Measurements from ENCODE around the gene CLNS1A.
"Not testable (repeated sequence)": the region's sequence is repeated elsewhere in the genome, so short reads cannot be mapped to it uniquely, and the experiment has no call there.

CLNS1A gene

GRCh38 chr11:77617892-77618291 is 19.7 kb downstream of the CLNS1A start:
- no peak for DNase-seq

- DNase-seq, result no peak
Observed at GRCh38 chr11:77611921-77612320, 25.7 kb downstream of the CLNS1A start.

- no peak for DNase-seq
Observed at GRCh38 chr11:77609234-77609633, 28.4 kb downstream of the CLNS1A start.

- DNase-seq, result no peak
Observed at GRCh38 chr11:77604281-77604680, 33.3 kb downstream of the CLNS1A start.

- no peak for DNase-seq
Observed at GRCh38 chr11:77602381-77603088, 35.1 kb downstream of the CLNS1A start.

- DNase-seq, result no peak
Observed at GRCh38 chr11:77598195-77598594, 39.4 kb downstream of the CLNS1A start.

GRCh38 chr11:77596626-77597025 is 41.0 kb downstream of the CLNS1A start:
- no peak for DNase-seq

GRCh38 chr11:77593883-77594282 is 43.7 kb downstream of the CLNS1A start:
- no peak for DNase-seq

GRCh38 chr11:77592727-77593126 is 44.9 kb downstream of the CLNS1A start:
- DNase-seq, result no peak

GRCh38 chr11:77590194-77590782 is 47.3 kb downstream of the CLNS1A start:
- DNase-seq, result no peak

- peak; percentile 30 for DNase-seq
Observed at GRCh38 chr11:77589521-77590193, 47.9 kb downstream of the CLNS1A start, which contains the start of gene AQP11. AQP11 (plus strand) TSS chr11:77589953; CDS start chr11:77589993, 40 bp downstream.

- no peak for DNase-seq
Observed at GRCh38 chr11:77589181-77589520, 48.4 kb downstream of the CLNS1A start.

- DNase-seq, result no peak
Observed at GRCh38 chr11:77580712-77581337, 56.8 kb downstream of the CLNS1A start.

GRCh38 chr11:77575428-77575827 is 62.2 kb downstream of the CLNS1A start:
- not testable (repeated sequence) for DNase-seq

- not testable (repeated sequence) for DNase-seq
Observed at GRCh38 chr11:77570896-77571295, 66.7 kb downstream of the CLNS1A start.

GRCh38 chr11:77569676-77570070 is 67.9 kb downstream of the CLNS1A start:
- no peak for DNase-seq

- no peak for DNase-seq
Observed at GRCh38 chr11:77568916-77569675, 68.5 kb downstream of the CLNS1A start.

GRCh38 chr11:77568306-77568705 is 69.3 kb downstream of the CLNS1A start:
- no peak for DNase-seq
